DMS114 treated with DMSO at 0.1 percent for 48 hours (cell line): ENCODE data around the gene GPR78.

Experiments
- DNase-seq: peaks from one replicate; lab custom pipeline; 2025; ENCODE audit not compliant: unreplicated experiment; lab: John Stamatoyannopoulos, UW

The GPR78 gene

GRCh38 chr4:8598391-8599090 is 18.3 kb downstream of the GPR78 start:
- no peak for DNase-seq

DNA sequence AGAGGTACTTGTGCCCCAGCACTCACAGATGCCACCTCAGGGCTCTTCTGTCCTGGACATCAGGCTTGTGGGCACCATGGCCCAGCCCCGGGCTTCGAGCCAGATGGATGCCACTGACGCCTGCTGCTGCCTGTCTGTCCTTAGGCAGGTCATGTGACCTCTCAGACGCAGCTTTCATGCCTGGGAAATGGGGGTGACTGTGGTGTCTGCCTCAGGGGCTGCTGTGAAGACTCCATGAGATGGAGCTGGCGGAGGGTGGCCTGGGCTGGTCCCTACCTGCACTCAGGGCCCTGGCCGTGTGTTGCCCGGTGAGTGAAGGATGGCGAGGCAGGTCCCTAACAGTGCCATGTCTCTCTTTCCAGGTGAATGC is 18.9 kb downstream of the GPR78 start:
- DNase-seq: no peak

DNA sequence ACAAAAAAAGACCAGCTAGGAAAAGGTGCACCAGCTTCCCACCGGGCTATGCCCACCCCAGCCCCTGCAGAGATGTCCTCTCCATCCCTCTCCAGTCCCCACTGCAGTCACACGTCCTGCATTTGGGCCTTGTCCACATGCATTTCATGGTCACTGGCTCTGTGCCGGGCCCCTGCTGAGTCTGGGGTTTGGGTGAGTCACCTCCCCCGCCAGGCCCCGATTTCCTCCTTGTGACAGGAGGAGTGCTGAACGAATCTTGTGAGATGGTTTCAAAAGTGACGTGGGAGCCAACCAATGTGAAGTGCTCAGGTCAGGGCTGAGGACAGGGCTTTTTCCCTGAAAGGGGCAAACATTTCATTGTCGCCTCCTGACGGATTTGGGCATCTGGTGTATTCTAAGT is 19.5 kb downstream of the GPR78 start:
- DNase-seq: no peak

DNA sequence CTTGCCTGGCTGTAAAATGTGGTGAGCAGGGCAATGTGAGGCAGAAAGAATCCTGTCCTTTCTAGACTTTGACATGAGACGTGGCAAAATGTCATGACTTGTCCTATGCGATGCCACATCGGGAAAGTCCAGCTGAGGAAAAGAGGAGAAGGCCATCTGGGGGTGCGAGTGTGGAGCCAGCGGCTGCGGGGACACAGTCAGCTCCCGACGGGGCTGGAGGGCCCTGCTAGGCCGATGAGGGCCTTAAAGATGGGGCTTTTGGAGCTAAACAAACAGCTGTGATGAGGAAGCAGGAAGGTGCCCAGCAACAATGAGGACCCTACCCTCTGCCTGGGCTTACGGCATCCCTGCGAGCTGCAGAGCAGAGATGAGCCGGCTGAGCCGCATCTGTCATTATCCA is 20.1 kb downstream of the GPR78 start:
- DNase-seq: no peak

GRCh38 chr4:8600686-8601085 is 20.5 kb downstream of the GPR78 start:
- DNase-seq: no peak

GRCh38 chr4:8601086-8601485 is 20.9 kb downstream of the GPR78 start:
- no peak for DNase-seq

GRCh38 chr4:8601556-8601955 is 21.4 kb downstream of the GPR78 start:
- no peak for DNase-seq

DNA sequence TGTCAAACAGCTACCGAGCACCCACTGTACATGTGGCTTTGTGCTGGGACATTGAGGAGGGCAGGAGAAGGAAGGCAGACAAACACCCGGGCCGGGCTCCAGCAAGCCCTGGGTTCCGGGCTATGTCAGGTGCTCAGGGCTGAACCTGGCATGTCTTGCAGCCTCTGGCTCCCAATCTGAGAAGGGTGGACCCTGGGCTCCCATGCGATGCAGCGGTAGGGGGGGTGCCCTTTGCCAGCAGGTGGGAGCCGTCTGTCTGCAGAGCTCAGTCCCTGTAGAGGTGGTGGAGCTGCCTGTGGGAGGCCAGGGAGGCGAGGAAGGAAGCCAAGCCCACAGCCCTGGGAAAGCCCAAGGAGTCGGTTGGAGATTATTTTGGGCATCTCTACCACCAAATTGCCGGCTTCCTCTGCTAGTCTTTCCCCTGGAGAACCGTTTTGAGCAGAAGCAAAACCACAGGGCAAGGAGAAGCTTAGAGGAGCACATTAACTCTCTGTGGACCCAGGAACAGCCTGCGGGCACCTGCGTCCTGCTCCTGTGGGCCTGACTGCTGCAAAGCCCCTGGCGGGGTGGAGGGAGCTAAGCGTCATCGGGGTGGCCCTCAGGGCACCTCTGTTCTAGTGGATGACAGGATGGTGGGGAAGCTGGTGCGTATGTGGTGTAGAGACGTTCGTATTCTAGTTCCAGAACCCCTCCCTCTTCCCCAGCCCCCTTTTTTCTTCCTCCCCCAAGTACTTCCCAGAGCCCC is 22.7 kb downstream of the GPR78 start:
- DNase-seq: no peak

GRCh38 chr4:8603931-8604330 is 23.7 kb downstream of the GPR78 start:
- no peak for DNase-seq

DNA sequence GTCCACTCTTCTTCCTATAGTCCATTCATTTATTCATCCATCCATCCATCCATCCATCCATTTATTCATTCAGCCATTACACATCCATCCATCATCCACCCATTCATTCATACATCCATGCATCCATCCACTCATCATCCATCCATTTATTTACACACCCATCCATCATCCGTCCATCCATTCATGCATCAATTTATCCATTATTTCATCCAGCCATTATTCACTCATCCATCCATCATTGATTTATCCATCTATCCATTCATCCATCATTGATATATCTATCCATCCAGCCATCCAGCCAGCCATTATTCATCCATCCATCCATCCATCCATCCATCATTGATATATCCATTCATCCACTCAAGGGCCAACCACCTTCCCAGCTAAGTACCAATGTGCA is 25.1 kb downstream of the GPR78 start:
- DNase-seq: no peak

DNA sequence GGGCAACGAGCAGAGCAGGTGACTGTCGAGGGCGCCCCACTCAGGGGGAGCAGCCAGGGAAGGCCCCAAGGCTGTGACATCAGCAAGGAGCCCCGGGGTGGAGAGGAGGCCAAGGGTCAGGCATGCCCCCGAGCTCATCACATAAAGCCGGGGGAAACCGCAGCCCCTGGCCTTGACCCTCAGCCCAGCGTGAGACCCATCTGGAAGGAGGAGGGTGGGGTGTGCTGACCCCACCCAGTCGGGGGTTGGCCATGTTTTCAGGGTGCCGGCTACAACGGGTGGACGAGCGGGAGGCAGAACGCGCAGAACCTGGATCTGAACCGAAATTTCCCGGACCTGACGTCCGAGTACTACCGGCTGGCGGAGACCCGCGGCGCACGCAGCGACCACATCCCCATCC is 26.3 kb downstream of the GPR78 start:
- no peak for DNase-seq

- DNase-seq: no peak
Observed at GRCh38 chr4:8606966-8607365, 26.8 kb downstream of the GPR78 start.

DNA sequence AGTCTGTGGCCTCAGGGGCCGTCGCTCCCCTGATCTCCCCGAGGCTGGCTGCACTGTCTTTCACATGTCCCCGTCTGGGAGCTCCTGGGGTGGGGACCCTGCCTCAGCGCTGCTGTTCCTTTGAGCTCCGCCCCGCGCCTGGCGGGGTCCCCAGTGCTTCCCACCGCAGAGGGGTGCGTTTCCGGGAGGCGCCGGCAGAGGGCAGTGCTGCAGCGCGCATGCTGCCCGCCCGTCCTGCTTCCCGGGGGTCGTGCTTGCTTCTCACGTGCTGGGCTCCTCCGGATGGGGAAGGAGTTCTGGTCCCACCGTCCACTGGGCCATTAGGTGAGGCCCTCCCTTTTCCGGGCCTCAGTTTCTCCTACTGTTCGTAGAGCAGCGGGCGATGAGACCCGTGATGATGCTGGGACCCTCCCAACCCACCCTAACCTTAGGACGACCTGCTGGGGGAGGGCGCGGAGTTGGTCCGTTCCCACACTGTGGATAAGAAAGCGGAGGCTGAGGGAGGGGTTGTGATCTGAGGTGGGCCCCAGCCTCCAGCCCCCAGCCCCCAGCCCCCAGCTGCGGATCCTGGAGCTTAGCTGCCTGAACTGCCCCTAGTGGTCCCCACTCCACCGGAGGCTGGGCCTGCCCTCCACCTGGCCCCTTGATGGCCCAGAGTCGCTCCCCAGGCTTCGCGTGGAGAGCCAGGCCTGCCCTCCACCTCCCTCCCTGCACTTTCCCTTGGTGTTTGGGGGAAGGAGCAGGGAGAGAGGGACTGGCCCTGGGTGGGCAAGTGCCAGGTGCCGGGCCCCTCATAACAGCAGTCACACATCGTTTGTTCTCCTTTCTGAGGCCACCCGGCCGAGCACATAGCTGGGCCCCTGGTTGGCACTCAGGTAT is 27.6 kb downstream of the GPR78 start:
- peak; percentile 20 for DNase-seq

- DNase-seq: no peak
Observed at GRCh38 chr4:8608714-8609391, 28.7 kb downstream of the GPR78 start.

GRCh38 chr4:8609406-8609805 is 29.2 kb downstream of the GPR78 start:
- no peak for DNase-seq

DNA sequence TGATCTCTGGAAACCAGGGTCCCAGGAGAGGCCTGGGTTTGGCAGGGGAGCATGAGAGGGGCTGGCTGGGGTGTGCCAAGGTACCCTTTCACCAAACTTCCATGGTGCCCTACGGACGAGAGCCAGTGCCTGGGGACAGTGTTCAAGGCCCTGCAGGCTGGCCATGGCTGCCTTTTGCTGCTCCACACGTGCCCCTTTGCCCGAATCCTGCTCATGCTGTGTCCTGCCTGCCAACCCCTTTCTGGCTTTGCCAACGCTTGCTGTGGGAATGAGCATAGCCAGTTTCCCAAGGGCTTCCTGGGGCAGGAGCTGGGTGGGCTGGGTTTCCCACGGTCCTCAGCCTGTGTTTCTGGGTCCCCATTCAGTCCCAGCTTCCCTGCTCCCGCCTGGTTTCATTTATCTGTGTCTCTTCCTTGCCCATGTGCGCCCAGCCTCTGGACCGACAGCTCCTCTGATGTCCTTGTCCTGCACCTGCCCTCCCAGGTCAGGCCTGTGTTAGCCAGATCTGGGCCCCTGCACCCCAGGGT is 29.7 kb downstream of the GPR78 start:
- no peak for DNase-seq

- DNase-seq: no peak
Observed at GRCh38 chr4:8610858-8611616, 30.8 kb downstream of the GPR78 start.

GRCh38 chr4:8612646-8613045 is 32.5 kb downstream of the GPR78 start:
- DNase-seq: no peak

DNA sequence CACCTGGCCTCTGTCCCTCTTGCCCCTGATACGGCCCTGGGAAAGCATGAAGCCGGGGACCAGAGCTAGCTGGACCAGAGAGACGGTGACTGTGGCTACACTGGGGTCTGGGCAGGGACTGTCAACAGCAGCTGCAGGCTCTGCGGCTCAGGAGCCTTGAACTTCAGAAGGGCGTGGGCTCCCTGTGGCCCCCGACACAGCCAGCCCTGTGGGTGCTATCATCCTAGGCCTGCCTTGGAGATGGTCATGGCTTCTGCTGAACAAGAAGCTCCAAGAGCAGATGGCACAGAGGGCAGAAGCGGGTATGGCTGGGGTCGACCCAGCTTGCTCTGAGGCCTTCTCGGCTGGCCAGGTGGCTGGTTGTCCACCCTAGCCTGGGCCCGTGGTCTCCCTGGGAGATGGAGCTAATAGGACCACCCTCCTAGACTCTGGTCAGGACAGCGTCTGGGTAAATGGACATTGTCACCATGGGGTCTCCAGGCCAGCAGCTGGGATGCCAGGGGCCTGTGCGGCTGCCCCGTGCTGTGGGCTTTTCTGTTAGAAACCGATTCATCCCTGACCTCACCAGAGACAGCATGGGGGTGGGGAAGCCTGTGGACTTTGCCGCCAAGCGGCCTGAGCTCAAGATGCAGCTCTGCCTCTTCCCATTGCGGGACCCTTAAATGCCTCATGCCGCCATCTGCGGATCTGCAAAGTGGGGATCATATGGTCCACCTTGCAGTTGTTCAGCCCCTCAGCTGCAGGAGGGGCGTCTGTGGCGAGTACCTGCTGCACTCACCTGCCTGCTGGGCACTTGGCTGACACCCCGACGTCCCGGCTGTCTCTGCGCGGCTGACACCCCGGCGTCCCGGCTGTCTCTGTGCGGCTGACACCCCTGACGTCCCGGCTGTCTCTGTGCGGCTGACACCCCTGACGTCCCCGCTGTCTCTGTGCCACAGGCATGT is 33.5 kb downstream of the GPR78 start:
- no peak for DNase-seq
